NCI-H2227 treated with DMSO at 0.1 percent for 48 hours (cell line): ENCODE data around the gene CRCP.
"Not testable (repeated sequence)": the region's sequence is repeated elsewhere in the genome, so short reads cannot be mapped to it uniquely, and the experiment has no call there.

Experiments
- DNase-seq: peaks from one replicate; lab custom pipeline; 2025; lab: John Stamatoyannopoulos, UW

The CRCP gene

GRCh38 chr7:66114743-66115649, at the start of gene CRCP:
CRCP (plus strand) TSS chr7:66114847; CDS start chr7:66114963, 116 bp downstream.
- peak; percentile 73 for DNase-seq

- DNase-seq: no peak
Measured at GRCh38 chr7:66069732-66070131, 44.9 kb upstream of the CRCP start.

- DNase-seq: no peak
Measured at GRCh38 chr7:66070222-66070621, 44.4 kb upstream of the CRCP start.

- DNase-seq: not testable (repeated sequence)
Measured at GRCh38 chr7:66072208-66072607, 42.4 kb upstream of the CRCP start.

GRCh38 chr7:66075590-66076461, 38.8 kb upstream of the CRCP start, which contains the start of gene ASL:
ASL (plus strand) TSS chr7:66075819; CDS start chr7:66076082, 263 bp downstream.
- DNase-seq: peak; percentile 72

GRCh38 chr7:66076462-66077329, 38.0 kb upstream of the CRCP start:
- peak; percentile 33 for DNase-seq

GRCh38 chr7:66078067-66078466, 36.6 kb upstream of the CRCP start:
- no peak for DNase-seq

GRCh38 chr7:66082083-66082482, 32.6 kb upstream of the CRCP start:
- DNase-seq: no peak

GRCh38 chr7:66082886-66083415, 31.7 kb upstream of the CRCP start:
- no peak for DNase-seq

GRCh38 chr7:66083677-66084076, 31.0 kb upstream of the CRCP start:
- DNase-seq: no peak

- no peak for DNase-seq
Measured at GRCh38 chr7:66088861-66089838, 25.5 kb upstream of the CRCP start.

GRCh38 chr7:66092654-66093053, 22.0 kb upstream of the CRCP start:
- DNase-seq: no peak

GRCh38 chr7:66095010-66095409, 19.6 kb upstream of the CRCP start:
- DNase-seq: no peak

GRCh38 chr7:66099232-66099550, 15.5 kb upstream of the CRCP start:
- DNase-seq: no peak

- DNase-seq: peak; percentile 89
Measured at GRCh38 chr7:66099551-66100407, 14.9 kb upstream of the CRCP start.

- DNase-seq: no peak
Measured at GRCh38 chr7:66100408-66101050, 14.1 kb upstream of the CRCP start.

- not testable (repeated sequence) for DNase-seq
Measured at GRCh38 chr7:66102168-66102567, 12.5 kb upstream of the CRCP start.

GRCh38 chr7:66103994-66104393, 10.7 kb upstream of the CRCP start:
- not testable (repeated sequence) for DNase-seq

- no peak for DNase-seq
Measured at GRCh38 chr7:66105263-66105748, 9.3 kb upstream of the CRCP start.
